Stimulated activated CD4-positive, alpha-beta T cell treated with anti-CD3 and anti-CD28 coated beads, Interleukin-15, amount 100 ng/mL, for 1 hour (primary cell): ENCODE results near the gene LRRC32.

ENCODE experiments used
- DNase-seq, 2 donors: peaks; one replicate each; pipeline ENCODE4 v3.0.0-alpha.2; 2020; ENCODE audit warnings: low read depth in 1 of 2, low spot score in 1 of 2

LRRC32 gene

GRCh38 chr11:76664578-76665061 is 5.9 kb downstream of the LRRC32 start:
- no peak for DNase-seq

GRCh38 chr11:76663912-76664440 is 6.6 kb downstream of the LRRC32 start:
- DNase-seq, result no peak

GRCh38 chr11:76663486-76663810 is 7.1 kb downstream of the LRRC32 start:
- DNase-seq, result no peak

DNA sequence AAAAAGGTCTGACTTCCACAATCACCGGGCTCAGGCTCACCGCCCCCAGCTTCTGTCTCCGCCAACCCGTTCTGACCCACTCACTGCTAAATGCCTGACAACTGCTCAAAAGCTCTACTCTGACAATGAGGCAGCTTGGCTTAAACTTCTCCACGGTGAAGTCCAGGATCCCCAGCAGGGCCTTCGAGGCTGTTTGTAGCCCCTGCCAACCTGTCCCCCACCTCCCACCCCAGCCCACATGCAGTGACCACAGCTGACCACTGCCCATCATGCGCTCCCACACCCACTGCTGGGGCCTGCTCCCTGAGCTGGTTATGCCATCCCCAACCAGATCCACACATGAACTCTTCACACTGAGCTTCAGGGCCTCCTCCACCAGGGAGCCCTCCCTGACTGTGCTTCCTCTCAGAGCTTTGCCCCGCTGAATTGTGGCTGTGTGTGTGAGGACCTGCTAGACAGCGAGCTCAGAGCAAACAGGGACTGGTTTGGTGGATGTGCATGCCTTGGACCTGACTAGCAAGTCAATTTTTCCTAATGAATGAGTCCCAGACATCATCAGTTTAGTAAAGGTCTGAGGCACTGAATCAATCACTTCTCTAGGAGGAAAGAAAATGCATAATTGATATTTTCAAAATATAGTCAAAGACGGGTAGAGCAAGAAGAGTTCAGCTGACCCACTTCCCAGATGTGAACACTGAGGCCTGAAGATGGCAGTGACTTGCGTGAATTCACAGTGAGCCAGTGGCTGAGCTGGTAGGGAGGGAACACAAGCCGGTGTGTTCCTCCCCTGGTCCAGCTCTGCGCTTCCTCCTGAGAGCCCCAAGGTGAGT is 7.7 kb downstream of the LRRC32 start:
- no peak for DNase-seq

DNA sequence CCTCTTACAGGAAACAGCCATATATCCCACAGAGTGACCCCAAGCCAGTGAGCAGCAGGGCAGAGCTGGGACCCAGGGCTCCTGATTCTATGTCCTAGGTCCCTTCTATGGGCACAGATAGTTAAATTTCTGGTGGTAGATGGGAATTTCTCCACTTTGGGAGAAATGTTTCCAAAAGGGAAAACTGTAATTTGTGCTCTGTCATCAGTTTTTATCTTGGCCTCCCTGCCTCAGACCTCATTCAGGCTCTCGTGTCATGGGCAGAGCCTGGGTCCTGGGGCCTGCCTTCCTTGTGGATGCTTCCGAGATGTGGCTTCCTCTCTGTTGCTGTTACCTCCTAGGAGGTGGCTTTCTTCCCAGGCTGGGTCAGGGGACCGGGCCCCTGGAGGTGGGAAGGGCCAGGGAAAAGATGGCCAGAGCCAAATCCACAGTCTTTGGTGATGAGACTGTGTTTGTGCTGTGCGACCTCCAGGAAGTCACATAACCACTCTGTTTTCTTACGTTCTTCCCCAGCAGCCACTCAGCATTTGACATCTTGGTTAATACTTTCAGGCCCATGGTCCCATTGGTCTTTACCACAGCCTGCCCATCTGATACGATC is 8.6 kb downstream of the LRRC32 start:
- DNase-seq, result no peak

DNA sequence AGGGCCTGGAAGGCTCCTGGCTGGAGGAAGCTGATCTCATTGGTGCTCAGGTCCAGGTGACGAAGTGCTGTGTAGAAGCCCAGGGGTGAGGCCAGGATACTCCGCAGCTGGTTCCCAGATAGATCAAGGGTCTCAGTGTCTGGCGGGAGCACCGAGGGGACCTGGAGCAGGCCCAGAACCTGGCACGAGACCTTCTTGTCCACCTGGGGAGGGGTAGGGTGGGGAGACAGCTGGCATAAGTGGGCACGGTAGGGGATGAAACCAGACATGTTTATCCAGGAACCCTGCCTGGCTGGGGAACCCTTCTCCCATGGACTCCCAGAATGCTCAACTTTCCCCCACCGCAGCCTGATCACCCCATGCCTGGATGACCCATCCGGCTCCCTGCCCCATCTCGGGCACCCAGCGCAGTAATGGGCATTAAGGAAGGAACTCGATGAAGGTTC is 9.2 kb downstream of the LRRC32 start:
- no peak for DNase-seq

DNA sequence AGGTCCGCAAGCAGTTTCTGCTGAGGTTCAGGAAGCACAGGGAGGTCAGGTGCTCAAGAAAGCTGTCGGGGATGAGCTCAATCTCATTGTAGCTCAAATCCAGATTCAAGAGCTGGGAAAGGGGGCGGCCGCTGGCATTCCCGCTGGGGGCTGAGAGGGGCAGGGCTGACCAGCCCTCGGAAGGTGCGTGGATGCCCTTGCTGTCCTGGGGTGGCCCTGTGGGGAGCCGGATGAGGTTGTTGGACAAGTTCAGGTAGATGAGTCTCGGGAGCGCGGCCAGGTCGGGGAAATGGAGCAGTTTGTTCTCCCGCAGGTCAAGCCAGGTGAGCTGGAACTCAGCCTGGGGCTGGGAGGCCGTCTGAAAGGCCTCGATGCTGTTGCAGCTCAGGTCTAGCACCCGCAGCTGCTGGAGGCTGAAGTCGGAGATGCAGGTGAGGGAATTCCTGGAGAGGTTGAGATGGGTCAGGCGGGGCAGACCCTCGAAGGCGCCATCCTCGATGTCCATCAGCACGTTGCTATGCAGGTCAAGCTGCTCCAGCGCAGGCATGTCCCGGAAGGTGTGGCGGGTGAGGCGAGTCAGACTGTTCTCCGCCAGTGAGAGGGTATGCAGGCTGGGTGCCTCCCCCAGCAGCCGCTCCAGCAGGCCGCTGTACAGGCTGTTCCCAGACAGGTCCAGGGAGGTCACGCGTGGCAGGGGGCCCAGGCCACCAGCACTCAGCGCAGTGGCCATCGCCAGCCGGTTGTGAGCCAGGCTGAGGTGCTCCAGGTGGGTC is 9.8 kb downstream of the LRRC32 start:
- DNase-seq, result no peak

GRCh38 chr11:76659672-76660532 is 10.6 kb downstream of the LRRC32 start:
- no peak for DNase-seq

DNA sequence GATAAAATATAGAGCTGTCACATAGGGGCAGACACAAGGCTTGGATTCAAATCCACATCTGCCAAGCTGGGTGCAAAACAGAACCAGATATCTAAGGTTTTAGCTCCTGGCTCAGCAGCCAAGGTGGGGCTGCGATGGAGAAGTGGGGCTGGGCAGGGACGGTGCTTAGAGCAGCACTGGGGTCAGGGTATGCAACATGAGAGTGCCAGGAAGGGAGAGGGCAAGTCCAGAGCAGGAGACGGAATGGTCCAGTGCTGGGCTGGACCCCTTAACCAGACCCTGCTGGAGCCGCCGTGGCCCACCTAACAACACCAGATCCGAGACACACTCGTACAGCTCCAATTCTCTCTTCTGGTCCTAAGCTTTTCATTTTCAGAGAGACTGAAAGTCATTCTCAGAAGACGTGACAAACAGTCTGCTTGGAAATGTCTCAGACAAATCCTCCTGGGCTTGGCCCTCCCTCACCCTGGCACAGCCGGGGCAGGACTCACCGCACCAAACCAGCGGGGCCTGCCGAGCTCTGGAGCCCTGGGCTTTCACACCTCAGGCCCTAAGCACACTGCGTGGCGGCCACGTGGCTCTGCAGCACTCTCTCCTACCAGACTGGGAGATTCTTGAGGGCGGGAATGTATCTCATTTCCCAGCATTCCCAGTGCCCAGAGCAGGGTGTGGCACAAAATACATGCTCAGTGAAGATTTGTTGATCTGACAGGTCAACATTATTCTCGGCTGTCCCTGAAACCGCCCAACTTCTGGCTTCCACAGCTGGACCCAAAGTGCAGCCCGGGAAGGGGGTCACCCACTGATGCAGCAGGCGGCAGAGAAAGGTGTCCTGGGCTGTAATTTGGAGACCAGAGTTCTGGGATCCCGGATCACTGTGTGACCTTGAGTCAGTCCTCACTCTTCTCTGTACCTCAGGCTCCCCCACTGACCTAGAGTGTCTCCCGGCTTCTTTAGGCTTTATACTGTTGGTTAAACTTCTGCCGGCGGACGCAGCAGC is 11.6 kb downstream of the LRRC32 start:
- DNase-seq, result no peak

- no peak for DNase-seq
These were observed 12.3 kb downstream of the LRRC32 start for GRCh38 chr11:76658231-76658630.

- no peak for DNase-seq
These were observed 13.1 kb downstream of the LRRC32 start for GRCh38 chr11:76657187-76658170.

- no peak for DNase-seq
These were observed 13.9 kb downstream of the LRRC32 start for GRCh38 chr11:76656571-76657081.

DNA sequence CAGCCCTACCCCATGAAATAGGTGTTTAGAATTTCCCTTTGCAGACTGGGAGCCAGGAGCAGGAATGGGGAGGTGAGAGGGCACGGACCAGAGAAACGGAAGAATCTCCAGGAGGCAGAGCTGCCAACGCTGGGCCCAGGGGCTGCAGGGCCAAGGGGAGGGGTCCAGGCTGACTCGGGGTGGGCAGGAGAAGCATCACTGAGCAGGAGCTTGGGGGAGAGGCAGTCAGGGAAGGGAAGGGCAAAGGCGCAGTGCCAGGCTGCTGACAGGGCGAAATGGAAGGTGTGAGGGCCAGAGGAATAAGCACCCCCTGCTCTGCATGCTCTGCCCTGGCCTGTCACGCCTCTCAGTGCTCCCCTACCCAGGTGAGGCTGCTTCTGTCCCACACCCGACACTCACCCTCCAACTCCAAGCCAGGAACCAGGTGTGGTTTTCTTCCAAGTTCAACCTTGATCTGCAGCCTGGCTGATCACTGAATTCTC is 14.5 kb downstream of the LRRC32 start:
- no peak for DNase-seq

GRCh38 chr11:76655501-76656049 is 15.0 kb downstream of the LRRC32 start:
- no peak for DNase-seq

DNA sequence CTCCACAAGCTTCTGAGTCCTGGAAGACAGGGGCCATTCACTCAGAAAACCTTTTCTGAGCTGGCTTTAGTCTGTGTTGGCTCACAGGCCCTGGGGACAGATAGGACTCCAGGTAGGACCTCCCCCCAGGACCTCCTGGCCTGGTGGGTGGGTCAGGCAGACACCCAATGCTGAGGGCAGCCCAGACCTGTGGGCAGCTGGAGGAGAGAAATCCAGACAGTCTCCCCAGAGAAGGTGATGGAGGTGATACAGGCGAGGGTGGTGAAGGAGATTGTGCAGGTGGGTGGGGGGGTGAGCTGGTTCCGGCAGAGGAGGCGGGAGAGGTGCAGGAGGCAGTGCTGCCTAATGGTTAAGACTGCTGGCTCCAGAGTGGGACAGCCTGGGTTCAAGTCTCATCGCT is 15.6 kb downstream of the LRRC32 start:
- DNase-seq, result no peak

GRCh38 chr11:76654298-76654851 is 16.2 kb downstream of the LRRC32 start:
- DNase-seq, result no peak

GRCh38 chr11:76653674-76654284 is 16.8 kb downstream of the LRRC32 start:
- no peak for DNase-seq
